Adipocyte (in vitro differentiated cells): Measurements from ENCODE around the gene NMD3.
A peak's percentile ranks its signal among the peaks of the same experiment; 100 is the strongest.

ENCODE experiments used
- DNase-seq: peaks from one replicate; pipeline ENCODE4 v3.0.0-alpha.2; 2015; ENCODE audit warnings: low read depth
- H3K27me3 ChIP-seq: replicated peaks from 2 replicates; pipeline ENCODE4 v1.7.0; 2013; ENCODE audit warnings: mild to moderate bottlenecking, low read length, moderate library complexity; ENCODE audit not compliant: control insufficient read depth, insufficient read depth
- H3K36me3 ChIP-seq: 2 replicates; pipeline ENCODE4 v1.7.0; 2013; ENCODE audit warnings: low read length, mild to moderate bottlenecking, moderate library complexity; ENCODE audit not compliant: control insufficient read depth, insufficient read depth, severe bottlenecking
- H3K4me1 ChIP-seq: 2 replicates; pipeline ENCODE4 v1.7.0; 2013; ENCODE audit warnings: mild to moderate bottlenecking, low read length, moderate library complexity; ENCODE audit not compliant: control insufficient read depth, insufficient read depth
- H3K4me3 ChIP-seq: 2 replicates; pipeline ENCODE4 v1.7.0; 2013; ENCODE audit warnings: mild to moderate bottlenecking, low read length, moderate library complexity
- H3K9ac ChIP-seq: 2 replicates; pipeline ENCODE4 v1.7.0; 2013; ENCODE audit warnings: mild to moderate bottlenecking, low read length, moderate library complexity
- H3K9me3 ChIP-seq: 2 replicates; pipeline ENCODE4 v1.7.0; 2013; ENCODE audit warnings: mild to moderate bottlenecking, low read length, moderate library complexity; ENCODE audit not compliant: control insufficient read depth

The NMD3 gene

DNA sequence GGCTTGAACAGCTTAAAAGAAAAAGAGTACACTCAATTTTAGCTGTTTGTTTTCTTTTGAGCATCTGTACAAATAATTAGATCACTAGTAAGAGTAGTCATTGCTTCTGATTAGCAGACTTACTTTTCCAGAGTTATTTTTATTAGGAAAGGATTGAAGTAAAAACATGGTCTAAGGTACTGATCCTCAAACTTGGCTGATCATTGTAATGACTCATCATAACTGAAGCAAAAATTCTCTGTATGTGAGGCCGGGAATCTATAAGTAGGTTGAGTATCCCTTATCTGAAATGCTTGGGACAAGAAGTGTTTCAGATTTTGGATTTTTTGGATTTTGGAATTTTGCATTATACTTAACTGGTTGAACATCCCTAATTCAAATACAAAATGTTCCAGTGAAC lies 12.4 kb downstream of the NMD3 start:
- no peaks in the 10 kb centered on the region for H3K27me3 ChIP-seq
- no peak overlapping the region for H3K4me3 ChIP-seq
- no peaks in the 10 kb centered on the region for H3K4me1 ChIP-seq
- no peaks in the 10 kb centered on the region for H3K9me3 ChIP-seq
- no peak overlapping the region for H3K9ac ChIP-seq
- peaks cover 85% of the 10 kb centered on the region for H3K36me3 ChIP-seq
- DNase-seq, result no peak

GRCh38 chr3:161236240-161236639 lies 15.1 kb downstream of the NMD3 start:
- Histone ChIP-seq H3K27me3 (no peaks in the 10 kb centered on the region), H3K4me1 (no peaks in the 10 kb centered on the region), H3K9me3 (no peaks in the 10 kb centered on the region), H3K9ac (no peak overlapping the region), H3K4me3 (no peak overlapping the region), H3K36me3 (peaks cover 90% of the 10 kb centered on the region)
- no peak for DNase-seq

- DNase-seq, result no peak
- H3K4me1 ChIP-seq, result no peaks in the 10 kb centered on the region
- no peak overlapping the region for H3K4me3 ChIP-seq
- no peaks in the 10 kb centered on the region for H3K27me3 ChIP-seq
- H3K9me3 ChIP-seq, result no peaks in the 10 kb centered on the region
- H3K36me3 ChIP-seq, result peaks cover 98% of the 10 kb centered on the region
- no peak overlapping the region for H3K9ac ChIP-seq
Measured at GRCh38 chr3:161239700-161240099, 18.6 kb downstream of the NMD3 start.

- DNase-seq, result no peak
- Histone ChIP-seq H3K27me3 (no peaks in the 10 kb centered on the region), H3K4me3 (no peak overlapping the region), H3K4me1 (no peaks in the 10 kb centered on the region), H3K9me3 (no peaks in the 10 kb centered on the region), H3K36me3 (peaks cover 99% of the 10 kb centered on the region), H3K9ac (no peak overlapping the region)
Measured at GRCh38 chr3:161244538-161244937, 23.4 kb downstream of the NMD3 start.

GRCh38 chr3:161247049-161247448 lies 25.9 kb downstream of the NMD3 start:
- no peak overlapping the region for H3K4me3 ChIP-seq
- no peak for DNase-seq
- H3K9ac ChIP-seq, result no peak overlapping the region
- no peaks in the 10 kb centered on the region for H3K4me1 ChIP-seq
- peaks cover 99% of the 10 kb centered on the region for H3K36me3 ChIP-seq
- H3K9me3 ChIP-seq, result no peaks in the 10 kb centered on the region
- H3K27me3 ChIP-seq, result no peaks in the 10 kb centered on the region

- H3K9me3 ChIP-seq, result no peaks in the 10 kb centered on the region
- H3K36me3 ChIP-seq, result peaks cover 99% of the 10 kb centered on the region
- H3K4me1 ChIP-seq, result peaks cover 6% of the 10 kb centered on the region
- peak; percentile 35 for DNase-seq
- no peaks in the 10 kb centered on the region for H3K27me3 ChIP-seq
- H3K4me3 ChIP-seq, result no peak overlapping the region
- no peak overlapping the region for H3K9ac ChIP-seq
Measured at GRCh38 chr3:161250116-161250515, 29.0 kb downstream of the NMD3 start.

GRCh38 chr3:161251716-161252115 lies 30.6 kb downstream of the NMD3 start:
- Histone ChIP-seq H3K36me3 (peaks cover 99% of the 10 kb centered on the region), H3K9ac (no peak overlapping the region), H3K4me3 (no peak overlapping the region), H3K27me3 (no peaks in the 10 kb centered on the region), H3K4me1 (peaks cover 8% of the 10 kb centered on the region), H3K9me3 (no peaks in the 10 kb centered on the region)
- DNase-seq, result no peak

DNA sequence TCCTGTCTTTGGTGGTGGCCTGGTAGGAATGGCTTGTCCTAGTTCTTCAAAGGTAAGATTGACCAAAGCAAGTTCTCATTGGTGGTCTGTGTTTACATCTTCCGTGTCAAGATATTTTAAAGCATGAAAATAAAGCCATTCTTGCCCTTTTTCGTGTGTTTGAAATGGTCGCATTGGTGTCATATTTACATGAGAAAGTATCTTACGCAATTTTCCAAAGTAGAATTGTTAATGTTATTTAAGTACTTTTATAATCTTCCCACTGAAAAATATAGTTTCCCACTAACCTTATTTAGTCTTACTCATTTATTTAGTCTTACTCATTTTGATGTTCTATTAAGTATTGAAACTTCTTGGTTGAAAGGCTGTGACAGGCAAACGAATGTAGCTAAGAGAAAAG lies 31.0 kb downstream of the NMD3 start:
- Histone ChIP-seq H3K9me3 (no peaks in the 10 kb centered on the region), H3K4me3 (no peak overlapping the region), H3K27me3 (no peaks in the 10 kb centered on the region), H3K36me3 (peaks cover 99% of the 10 kb centered on the region), H3K4me1 (peaks cover 8% of the 10 kb centered on the region), H3K9ac (no peak overlapping the region)
- DNase-seq, result no peak

DNA sequence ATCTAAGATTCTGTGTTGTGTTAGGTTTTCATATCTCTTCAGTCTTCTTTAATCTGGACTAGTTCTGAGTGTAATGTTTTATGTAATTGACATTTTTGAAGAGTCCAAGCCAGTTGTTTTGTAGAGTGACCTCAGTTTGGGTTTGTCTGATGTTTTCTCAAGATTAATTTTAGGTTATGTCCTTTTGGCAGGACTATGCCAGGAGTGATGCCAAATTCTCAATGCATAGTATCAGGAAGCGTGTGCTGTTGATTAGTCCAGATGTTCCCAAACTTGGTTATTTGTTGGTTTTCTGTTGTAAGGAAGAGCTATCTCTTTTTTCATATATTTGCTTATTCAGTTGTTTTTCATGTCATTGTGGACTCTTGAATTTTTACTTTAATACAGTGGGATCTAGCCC lies 32.6 kb downstream of the NMD3 start:
- no peaks in the 10 kb centered on the region for H3K27me3 ChIP-seq
- H3K9ac ChIP-seq, result no peak overlapping the region
- peaks cover 8% of the 10 kb centered on the region for H3K4me1 ChIP-seq
- DNase-seq, result peak; percentile 56
- H3K9me3 ChIP-seq, result no peaks in the 10 kb centered on the region
- H3K4me3 ChIP-seq, result no peak overlapping the region
- H3K36me3 ChIP-seq, result peaks cover 98% of the 10 kb centered on the region

DNA sequence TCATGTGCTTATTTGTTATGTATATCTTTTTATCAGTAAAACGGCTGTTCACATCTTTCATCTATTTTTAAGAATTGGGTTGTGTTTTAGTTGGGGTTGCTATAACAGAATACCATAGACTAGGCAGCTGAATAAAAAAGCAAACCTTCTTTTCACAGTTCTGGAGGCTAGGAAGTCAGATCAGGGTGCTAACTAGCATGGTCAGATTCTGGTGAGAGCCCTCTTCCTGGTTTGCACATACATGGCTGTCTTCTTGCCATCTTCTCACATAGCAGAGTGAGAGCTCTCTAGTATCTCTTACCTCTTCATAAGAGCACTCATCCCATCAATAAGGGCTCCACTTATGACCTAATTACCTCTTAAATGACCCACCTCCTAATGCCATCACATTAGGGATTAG lies 33.8 kb downstream of the NMD3 start:
- no peaks in the 10 kb centered on the region for H3K27me3 ChIP-seq
- peaks cover 87% of the 10 kb centered on the region for H3K36me3 ChIP-seq
- no peak overlapping the region for H3K9ac ChIP-seq
- DNase-seq, result no peak
- H3K4me3 ChIP-seq, result no peak overlapping the region
- no peaks in the 10 kb centered on the region for H3K9me3 ChIP-seq
- H3K4me1 ChIP-seq, result peaks cover 8% of the 10 kb centered on the region

DNA sequence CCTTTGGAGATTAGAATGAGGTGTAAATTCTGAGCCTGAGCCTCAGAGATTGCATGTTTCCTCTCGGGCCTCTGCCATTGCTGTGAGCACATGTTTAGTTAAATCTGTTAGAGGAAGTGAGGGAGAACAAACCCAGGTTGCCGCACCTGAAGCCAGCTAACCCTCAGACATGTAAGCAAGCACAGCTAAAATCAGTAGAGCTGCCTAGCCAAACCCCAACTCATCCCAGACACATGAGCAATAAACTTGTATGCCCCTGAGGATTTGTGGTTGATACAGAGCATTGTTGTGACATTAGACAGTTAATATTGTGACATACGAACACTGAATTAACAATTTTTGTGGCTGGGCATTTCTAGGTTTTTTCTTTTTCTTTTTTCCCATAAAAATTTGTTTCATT lies 41.9 kb downstream of the NMD3 start:
- Histone ChIP-seq H3K4me1 (peaks cover 29% of the 10 kb centered on the region), H3K9ac (no peak overlapping the region), H3K9me3 (peaks cover 2% of the 10 kb centered on the region), H3K4me3 (peak overlapping the region; percentile 43), H3K36me3 (peaks cover 7% of the 10 kb centered on the region), H3K27me3 (no peaks in the 10 kb centered on the region)
- DNase-seq, result peak; percentile 53

DNA sequence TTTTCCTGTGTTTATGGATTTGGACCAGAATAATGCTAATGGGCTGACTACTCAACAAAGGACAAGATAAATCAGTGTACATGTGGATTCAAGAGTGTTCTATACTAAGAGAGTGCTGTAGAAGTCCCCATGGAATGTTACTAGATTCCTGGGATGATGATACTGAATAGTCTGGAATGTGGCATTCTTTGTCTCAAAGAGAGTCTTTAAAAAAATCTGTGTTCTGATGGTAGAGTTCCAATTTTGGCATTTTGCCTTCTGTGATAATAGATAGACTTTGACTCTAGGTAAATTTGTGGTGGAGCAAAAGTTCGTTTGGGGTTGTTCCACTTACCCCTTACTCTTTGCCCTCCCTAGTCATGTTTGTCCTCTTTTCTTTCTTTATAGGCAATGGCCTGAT lies 43.7 kb downstream of the NMD3 start:
- Histone ChIP-seq H3K4me1 (peaks cover 29% of the 10 kb centered on the region), H3K4me3 (no peak overlapping the region), H3K9me3 (peaks cover 2% of the 10 kb centered on the region), H3K9ac (no peak overlapping the region), H3K36me3 (no peaks in the 10 kb centered on the region), H3K27me3 (no peaks in the 10 kb centered on the region)
- no peak for DNase-seq
